Keratinocyte (primary cell): ENCODE data around the gene AIRE.

Source experiments
- CTCF ChIP-seq, 3 experiments: IDR thresholded peaks in 1 of 3; conservative IDR thresholded peaks in 1 of 3; optimal IDR thresholded peaks in 1 of 3; 2 replicates in 2 of 3; 3 replicates in 1 of 3; pipeline versions ENCODE3 to v1.5.1; 2011; ENCODE audit warnings: low read length in 3 of 3, mild to moderate bottlenecking in 3 of 3, moderate library complexity in 2 of 3, control low read depth in 1 of 3, inconsistent platforms in 1 of 3; ENCODE audit not compliant: insufficient read depth in 2 of 3; ENCODE audit errors: extremely low read depth in 1 of 3
- EZH2 ChIP-seq: IDR thresholded peaks from one replicate; pipeline ENCODE4 v1.6.1; 2012; ENCODE audit warnings: inconsistent platforms, mild to moderate bottlenecking, low read length, moderate library complexity

GRCh38 chr21:44332383-44332782 is 46.7 kb downstream of the AIRE start:
- no peak for TF ChIP-seq CTCF (optimal IDR thresholded peaks at IDR 0.05 in 1 of 3, IDR thresholded peaks at IDR 0.05 in 1 of 3, conservative IDR thresholded peaks at IDR 0.05 in 1 of 3; ENCODE audit: extremely low read depth in 1 of 3, insufficient read depth in 2 of 3, low read length in 3 of 3)
- no peak for TF ChIP-seq EZH2
